22Rv1 (cell line): Measurements from ENCODE around the gene IFNA6.

Experiments
- H3K27ac ChIP-seq: fragments of 450-650 bp; 2 replicates; pipeline ENCODE4 v1.5.1; 2017
- ZFX ChIP-seq: fragments of 450-650 bp; IDR thresholded peaks from 2 replicates; pipeline ENCODE4 v1.6.1; 2017; ENCODE audit warnings: antibody characterized with exemption, borderline replicate concordance
- TF ChIP-seq, protein P1 (sequence below): fragments of 450-650 bp; IDR thresholded peaks from 2 replicates; pipeline ENCODE4 v1.5.1; 2017; ENCODE audit warnings: mild to moderate bottlenecking

IFNA6 gene

DNA sequence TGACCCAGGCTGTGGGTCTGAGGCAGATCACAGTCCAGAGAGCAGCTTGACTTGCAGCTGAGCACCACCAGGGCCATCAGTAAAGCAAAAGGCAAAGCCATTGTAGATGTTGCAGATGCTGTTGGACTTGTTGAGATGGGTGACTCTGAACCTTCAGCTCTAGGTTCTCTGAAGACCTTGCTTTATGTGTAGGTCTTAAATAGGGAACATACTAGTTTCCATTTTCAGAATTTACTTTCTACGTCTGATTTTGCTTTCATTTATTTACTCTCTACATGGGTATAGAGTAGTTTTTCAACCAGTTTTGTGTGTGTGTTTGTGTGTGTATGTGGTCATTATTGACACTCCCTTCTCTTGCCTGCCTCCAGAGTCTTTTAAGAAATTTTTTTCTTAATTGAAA is at the start of gene IFNA6:
TSS of gene IFNA6 (minus strand) at position 101 of the 400 bp plus-strand sequence. CDS start at position 101, 0 bp downstream.
- H3K27ac ChIP-seq: no peak within 1 kb of the TSS
- TF ChIP-seq, protein P1, sequence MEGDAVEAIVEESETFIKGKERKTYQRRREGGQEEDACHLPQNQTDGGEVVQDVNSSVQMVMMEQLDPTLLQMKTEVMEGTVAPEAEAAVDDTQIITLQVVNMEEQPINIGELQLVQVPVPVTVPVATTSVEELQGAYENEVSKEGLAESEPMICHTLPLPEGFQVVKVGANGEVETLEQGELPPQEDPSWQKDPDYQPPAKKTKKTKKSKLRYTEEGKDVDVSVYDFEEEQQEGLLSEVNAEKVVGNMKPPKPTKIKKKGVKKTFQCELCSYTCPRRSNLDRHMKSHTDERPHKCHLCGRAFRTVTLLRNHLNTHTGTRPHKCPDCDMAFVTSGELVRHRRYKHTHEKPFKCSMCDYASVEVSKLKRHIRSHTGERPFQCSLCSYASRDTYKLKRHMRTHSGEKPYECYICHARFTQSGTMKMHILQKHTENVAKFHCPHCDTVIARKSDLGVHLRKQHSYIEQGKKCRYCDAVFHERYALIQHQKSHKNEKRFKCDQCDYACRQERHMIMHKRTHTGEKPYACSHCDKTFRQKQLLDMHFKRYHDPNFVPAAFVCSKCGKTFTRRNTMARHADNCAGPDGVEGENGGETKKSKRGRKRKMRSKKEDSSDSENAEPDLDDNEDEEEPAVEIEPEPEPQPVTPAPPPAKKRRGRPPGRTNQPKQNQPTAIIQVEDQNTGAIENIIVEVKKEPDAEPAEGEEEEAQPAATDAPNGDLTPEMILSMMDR: no peak
- TF ChIP-seq ZFX: no peak

DNA sequence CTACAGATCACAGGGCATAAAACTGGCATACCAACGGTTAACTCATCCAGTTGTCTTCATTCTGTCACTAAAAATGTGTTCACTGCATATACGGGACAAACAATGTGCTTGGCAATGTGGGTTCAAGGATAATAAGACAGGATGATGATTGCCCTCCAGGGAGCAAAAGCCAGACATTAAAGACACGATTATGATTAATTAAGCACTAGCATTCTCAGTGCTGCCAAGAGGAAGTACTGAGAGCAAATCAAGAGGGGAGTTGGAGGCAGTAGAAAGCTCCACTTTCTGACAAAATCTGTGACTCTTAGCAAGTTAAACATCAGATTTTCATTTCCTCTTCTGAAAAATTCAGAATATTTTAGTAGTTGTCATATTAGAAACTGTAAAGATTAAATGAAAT is 49.3 kb upstream of the IFNA6 start:
- no peak for TF ChIP-seq ZFX
- TF ChIP-seq, protein P1: no peak
- no peak overlapping the region for H3K27ac ChIP-seq

DNA sequence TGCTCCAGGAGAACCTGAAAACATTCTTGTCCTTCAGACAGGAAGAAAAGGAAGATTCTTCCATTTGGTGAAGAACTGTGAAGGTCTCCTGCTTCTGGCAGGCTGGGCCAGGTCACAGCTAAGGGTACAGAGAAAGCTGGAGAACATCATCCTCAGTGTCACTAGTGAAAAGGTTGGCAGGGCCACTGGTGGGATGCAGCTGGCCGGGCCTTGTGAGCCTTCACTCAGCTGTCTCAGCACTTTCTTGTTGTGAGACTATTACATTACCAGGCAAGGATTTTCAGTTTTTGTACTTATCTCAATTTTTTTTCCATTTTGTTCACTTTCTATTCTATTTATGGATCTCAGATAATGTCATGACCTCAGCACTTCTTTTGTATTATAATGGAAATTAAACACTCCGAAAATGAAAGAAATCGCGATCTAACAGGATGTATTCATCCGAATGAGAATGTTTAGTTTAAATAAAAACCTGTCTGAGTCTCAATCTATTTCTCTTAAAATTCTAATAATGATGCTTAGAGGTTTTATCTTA is 48.3 kb upstream of the IFNA6 start:
- no peak overlapping the region for H3K27ac ChIP-seq
- TF ChIP-seq, protein P1: no peak
- no peak for TF ChIP-seq ZFX

DNA sequence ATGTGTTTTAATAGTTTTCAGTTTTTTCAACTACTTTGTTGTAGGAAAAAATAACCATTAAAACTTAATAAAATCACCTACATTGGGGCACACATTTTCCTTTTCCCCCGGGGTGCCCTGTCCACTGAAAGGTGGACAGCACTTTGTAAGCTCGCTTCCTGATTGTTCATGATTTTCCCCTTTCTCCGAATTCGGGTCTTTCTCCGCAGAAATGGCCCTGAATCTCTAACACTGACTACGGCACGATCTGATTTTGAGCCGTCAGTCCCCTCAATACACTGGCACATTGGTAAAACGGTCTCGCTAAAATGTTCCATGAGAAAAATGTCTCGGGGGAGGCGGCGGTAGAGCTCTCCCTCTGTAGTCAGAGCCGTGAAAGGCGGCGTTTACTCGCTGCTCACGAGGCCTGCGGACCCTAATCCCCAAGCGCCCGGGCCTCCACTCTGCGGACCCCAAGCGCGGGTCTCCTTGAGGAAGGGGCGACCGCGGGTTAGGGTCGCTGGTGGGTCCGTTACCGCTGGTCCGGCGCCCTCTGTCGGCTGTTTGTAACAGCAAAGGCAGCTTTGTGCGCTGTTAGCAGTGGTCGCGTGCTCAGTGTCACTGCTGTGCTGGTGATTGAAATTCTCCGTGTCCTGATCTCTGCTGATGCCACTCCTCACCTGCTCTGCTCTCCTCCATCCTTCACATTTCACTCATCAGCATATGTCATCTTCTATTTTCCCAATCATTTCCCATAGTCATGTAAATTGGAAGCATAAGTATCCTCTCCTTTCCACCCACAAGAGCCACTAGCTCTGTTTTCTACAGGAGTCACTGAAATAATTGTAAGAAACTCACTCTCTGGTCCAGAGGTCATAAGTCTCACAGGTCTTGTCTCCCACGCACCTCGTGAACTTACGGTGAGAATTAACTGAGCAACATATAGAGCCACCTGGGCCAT is 45.4 kb upstream of the IFNA6 start:
- TF ChIP-seq ZFX: no peak
- TF ChIP-seq, protein P1: peak; percentile 96

DNA sequence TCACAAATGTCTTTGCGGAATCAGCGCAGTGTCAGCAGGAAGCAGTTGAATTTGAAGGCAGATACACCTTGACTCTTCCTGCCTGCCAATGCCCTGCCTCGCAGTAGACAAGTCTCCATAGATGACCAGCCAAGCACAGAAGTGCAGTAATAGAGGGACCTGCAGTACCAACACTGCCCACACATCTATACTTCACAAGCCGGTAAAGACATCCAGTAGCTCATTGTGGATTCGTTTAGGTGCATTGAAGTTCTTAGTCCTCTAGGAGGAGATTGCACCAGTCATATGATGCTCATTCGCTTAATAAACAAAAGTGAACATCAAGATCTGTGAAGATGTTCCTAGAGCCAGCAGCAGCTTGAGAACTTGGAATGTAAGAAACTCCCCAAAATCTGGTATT is 41.6 kb upstream of the IFNA6 start:
- TF ChIP-seq, protein P1: peak; percentile 40
- no peak for TF ChIP-seq ZFX
- H3K27ac ChIP-seq: no peak overlapping the region

More for the DNA sequence above, 45.4 kb upstream of the IFNA6 start:
- no peak overlapping the region for H3K27ac ChIP-seq

DNA sequence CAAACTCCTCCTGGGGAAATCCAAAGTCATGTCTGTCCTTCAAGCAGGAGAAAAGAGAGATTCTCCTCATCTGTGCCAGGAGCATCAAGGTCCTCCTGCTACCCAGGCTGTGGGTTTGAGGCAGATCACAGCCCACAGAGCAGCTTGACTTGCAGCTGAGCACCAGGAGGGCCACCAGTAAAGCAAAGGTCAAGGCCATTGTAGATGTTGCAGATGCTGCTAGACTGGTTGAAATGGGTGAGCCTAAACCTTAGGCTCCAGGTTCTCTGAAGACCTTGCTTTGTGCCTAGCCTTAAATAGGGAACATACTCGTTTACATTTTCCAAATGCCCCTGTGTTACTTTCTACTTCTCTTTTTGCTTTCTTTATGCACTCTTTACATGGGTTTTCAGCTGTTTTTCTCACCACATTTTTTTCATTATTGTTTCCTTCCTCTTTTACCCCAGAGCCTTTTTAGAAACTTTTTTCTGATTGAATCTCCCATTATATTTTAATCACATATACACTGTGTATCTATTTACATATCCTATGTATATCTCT is 34.5 kb upstream of the IFNA6 start, which contains the start of gene IFNA2:
TSS of gene IFNA2 (minus strand) at position 268 of the 540 bp plus-strand sequence. CDS start at position 199, 69 bp downstream.
- no peak for TF ChIP-seq ZFX
- TF ChIP-seq, protein P1: no peak
- H3K27ac ChIP-seq: no peak within 1 kb of the TSS
